ENCODE data around the gene ZNF823. TPM values are rescaled to one million over a fixed set of nuclear protein-coding genes. Genes with fewer than 3 reads are reported as not detected.
A peak's percentile ranks its signal among the peaks of the same experiment; 100 is the strongest.
"Not testable (repeated sequence)": the region's sequence is repeated elsewhere in the genome, so short reads cannot be mapped to it uniquely, and the experiment has no call there.

Gene ZNF823
- total RNA-seq, 1 donor from 2014 or later: 11.5 TPM

DNA sequence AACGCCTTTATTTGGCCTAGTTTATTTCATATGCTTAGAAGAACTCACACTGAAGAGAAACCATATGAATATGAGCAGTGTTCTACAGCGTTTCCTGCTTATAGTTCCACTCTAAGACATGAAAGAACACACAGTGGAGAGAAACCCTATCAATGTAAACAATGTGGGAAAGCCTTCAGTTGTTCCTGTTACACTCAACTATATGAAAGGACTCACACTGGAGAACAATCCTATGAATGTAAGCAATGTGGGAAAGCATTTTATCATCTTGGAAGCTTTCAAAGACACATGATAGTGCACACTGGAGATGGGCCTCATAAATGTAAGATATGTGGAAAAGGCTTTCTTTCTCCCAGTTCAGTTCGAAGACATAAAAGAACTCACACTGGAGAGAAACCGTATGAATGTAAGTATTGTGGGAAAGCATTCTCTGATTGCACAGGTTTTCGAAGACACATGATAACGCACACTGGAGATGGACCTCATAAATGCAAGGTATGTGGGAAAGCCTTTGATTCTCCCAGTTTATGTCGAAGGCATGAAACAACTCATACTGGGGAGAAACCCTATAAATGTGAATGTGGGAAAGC is 41.8 kb upstream of the ZNF823 start:
- Mint-ChIP-seq H3K27me3 (no peaks in the 10 kb centered on the region), H3K4me3 (no peak overlapping the region), H3K27ac (no peak overlapping the region), H3K4me1 (ENCODE audit: unreplicated experiment) (no peaks in the 10 kb centered on the region), H3K36me3 (peaks cover 59% of the 10 kb centered on the region), H3K9me3 (peaks cover 31% of the 10 kb centered on the region)
- no peak for DNase-seq (ENCODE audit: extremely low spot score, unreplicated experiment)
- TF ChIP-seq CTCF (conservative IDR thresholded peaks at IDR 0.05): no peak

DNA sequence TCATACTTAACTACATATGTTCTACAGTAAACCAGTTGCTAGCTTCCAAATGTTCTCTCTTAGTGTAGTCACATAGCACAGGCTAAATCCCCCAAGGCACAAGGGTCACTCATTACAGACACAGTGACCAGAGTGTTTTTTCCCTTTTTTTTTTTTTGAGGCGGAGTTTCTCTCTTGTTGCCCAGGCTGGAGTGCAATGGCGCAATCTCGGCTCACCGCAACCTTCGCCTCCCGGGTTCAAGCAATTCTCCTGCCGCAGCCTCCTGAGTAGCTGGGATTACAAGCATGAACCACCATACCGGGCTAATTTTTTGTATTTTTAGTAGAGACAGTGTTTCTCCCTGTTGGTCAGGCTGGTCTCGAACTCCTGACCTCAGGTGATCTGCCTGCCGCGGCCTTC is 37.9 kb upstream of the ZNF823 start:
- DNase-seq (ENCODE audit: extremely low spot score, unreplicated experiment); H3K27me3 Mint-ChIP-seq; H3K27ac Mint-ChIP-seq; H3K4me3 Mint-ChIP-seq; H3K4me1 Mint-ChIP-seq (ENCODE audit: unreplicated experiment): not testable (repeated sequence)
- H3K36me3 Mint-ChIP-seq: peaks cover 55% of the 10 kb centered on the region
- peaks cover 35% of the 10 kb centered on the region for H3K9me3 Mint-ChIP-seq

DNA sequence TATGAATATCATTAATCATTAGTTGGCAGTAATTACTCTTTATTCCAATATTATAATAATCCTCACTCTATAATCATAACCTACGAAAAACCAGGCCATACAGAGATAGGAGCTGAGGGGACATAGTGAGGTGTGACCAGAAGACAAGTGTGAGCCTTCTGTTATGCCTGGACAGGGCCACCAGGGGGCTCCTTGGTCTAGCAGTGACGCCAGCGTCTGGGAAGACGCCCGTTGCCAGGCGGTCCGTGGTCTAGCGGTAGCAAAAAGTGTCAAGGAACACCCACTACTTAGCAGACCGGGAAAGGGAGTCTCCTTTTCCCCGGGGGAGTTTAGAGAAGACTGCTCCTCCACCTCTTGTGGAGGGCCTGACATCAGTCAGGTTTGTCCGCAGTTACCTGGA is 32.8 kb upstream of the ZNF823 start:
- H3K4me3 Mint-ChIP-seq; H3K27me3 Mint-ChIP-seq; H3K27ac Mint-ChIP-seq; DNase-seq (ENCODE audit: extremely low spot score, unreplicated experiment): not testable (repeated sequence)
- TF ChIP-seq CTCF (conservative IDR thresholded peaks at IDR 0.05): peak; percentile 48
- H3K9me3 Mint-ChIP-seq: peaks cover 23% of the 10 kb centered on the region
- peaks cover 11% of the 10 kb centered on the region for H3K4me1 Mint-ChIP-seq (ENCODE audit: unreplicated experiment)
- peaks cover 34% of the 10 kb centered on the region for H3K36me3 Mint-ChIP-seq

GRCh38 chr19:11769995-11770394 is 31.2 kb upstream of the ZNF823 start:
- Mint-ChIP-seq H3K9me3 (peaks cover 23% of the 10 kb centered on the region), H3K27ac (no peak overlapping the region), H3K27me3 (peaks cover 1% of the 10 kb centered on the region), H3K4me3 (peak overlapping the region; percentile 28), H3K36me3 (peaks cover 26% of the 10 kb centered on the region), H3K4me1 (ENCODE audit: unreplicated experiment) (peaks cover 13% of the 10 kb centered on the region)
- no peak for DNase-seq (ENCODE audit: extremely low spot score, unreplicated experiment)
- TF ChIP-seq CTCF (conservative IDR thresholded peaks at IDR 0.05): no peak

DNA sequence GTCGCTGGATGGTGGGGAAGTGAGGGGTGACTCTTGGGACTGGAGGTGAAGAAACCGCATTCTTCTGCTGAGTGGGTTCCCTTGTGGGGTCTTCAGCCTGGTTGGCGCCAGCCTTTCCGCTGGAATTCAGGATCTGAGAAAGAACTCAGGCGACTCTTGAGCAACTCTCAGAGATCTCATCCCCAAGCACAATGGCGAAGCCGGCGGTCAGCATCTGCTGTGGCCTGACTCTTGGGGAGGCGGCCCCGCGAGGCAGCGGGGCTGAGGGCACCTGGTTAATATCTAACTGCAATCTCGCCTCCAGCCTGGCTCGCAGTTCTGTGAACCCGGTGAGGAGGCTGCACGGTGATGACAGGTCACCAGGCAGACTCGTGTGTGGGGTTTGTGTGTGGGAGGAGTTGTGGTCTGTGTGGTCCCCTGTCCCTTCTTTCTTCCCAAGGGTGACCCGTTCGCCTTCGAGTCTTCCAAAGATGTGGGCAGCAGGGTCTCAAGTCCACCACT is 28.9 kb upstream of the ZNF823 start:
- Mint-ChIP-seq H3K36me3 (peaks cover 13% of the 10 kb centered on the region), H3K4me1 (ENCODE audit: unreplicated experiment) (peaks cover 13% of the 10 kb centered on the region), H3K9me3 (peaks cover 14% of the 10 kb centered on the region), H3K4me3 (peak overlapping the region; percentile 98), H3K27me3 (peaks cover 13% of the 10 kb centered on the region), H3K27ac (peak overlapping the region; percentile 93)
- DNase-seq (ENCODE audit: extremely low spot score, unreplicated experiment): no peak
- TF ChIP-seq CTCF (conservative IDR thresholded peaks at IDR 0.05): no peak

- Mint-ChIP-seq H3K4me3 (peak within 1 kb of the TSS; percentile 98), H3K27me3 (peaks cover 13% of the 10 kb centered on the region), H3K27ac (peak within 1 kb of the TSS; percentile 93), H3K36me3 (peaks cover 9% of the 10 kb centered on the region), H3K9me3 (peaks cover 9% of the 10 kb centered on the region), H3K4me1 (ENCODE audit: unreplicated experiment) (peaks cover 13% of the 10 kb centered on the region)
- DNase-seq (ENCODE audit: extremely low spot score, unreplicated experiment): peak; percentile 96
- TF ChIP-seq CTCF (conservative IDR thresholded peaks at IDR 0.05): no peak
Observed at GRCh38 chr19:11766597-11767591, 28.1 kb upstream of the ZNF823 start, which contains the start of gene ZNF441. TSS of gene ZNF441 (plus strand) at chr19:11767000. CDS start at chr19:11767194, 194 bp downstream.
